GM18517 (cell line): Measurements from ENCODE around the gene FGA.

Experiments used
- ATAC-seq: cut with Tn5 transposase; IDR thresholded peaks from one replicate; pipeline ENCODE4 v1.9.1; 2021; ENCODE audit warnings: mild to moderate bottlenecking, moderate library complexity; ENCODE audit not compliant: unreplicated experiment

Gene FGA

DNA sequence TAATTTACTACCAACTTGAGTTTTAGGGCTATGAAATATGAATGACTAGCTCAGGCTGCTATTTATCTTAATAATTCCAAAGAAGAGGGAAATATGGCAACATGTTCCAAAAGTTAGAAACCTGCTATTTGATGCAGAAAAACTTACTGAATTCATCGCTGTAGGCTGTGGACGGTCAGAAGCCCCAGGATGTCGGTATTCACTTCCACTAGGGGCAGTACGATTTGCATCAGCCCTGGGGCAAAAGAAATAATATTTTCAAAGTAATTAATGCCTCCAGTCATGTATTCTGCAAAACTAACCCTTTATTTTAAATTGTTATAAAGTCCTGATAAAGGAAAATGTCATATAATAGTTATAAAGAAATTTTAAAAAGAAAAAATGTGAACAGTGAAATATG lies 44.9 kb downstream of the FGA start:
- no peak for ATAC-seq

- ATAC-seq: no peak
Measured at GRCh38 chr4:154542271-154542879, 48.2 kb downstream of the FGA start.
